ENCODE measurements around the gene QRFP. TPM values are rescaled to one million over a fixed set of nuclear protein-coding genes. Genes with fewer than 3 reads are reported as not detected.

Gene QRFP
- total and polyA plus RNA-seq, 2 of the 8 experiments (the other 6 are each of a cell fraction or from before 2014, with no cell fraction given): not detected

DNA sequence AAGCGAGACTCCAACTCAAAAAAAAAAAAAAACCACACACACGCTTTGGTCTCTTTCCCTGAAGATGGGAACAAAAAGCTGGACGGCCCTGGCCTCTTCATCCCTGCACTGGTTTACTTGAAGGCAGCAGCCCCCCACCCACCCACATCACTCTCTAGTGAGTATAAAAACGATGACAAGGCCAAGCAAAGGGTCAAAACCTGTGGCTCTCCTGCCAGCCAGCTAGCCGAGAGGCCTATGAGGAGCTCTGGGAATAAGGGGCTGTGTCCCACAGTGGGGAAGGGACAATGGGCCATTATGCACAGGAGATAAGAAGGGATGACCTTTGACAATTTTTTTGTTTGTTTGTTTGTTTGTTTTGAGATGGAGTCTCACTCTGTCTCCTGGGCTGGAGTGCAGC lies 13.1 kb downstream of the QRFP start:
- peaks cover 38 to 90% (median 74%) of the 10 kb centered on the region in 4 experiments for H3K36me3 ChIP-seq (ENCODE audit: control insufficient read depth in 2 of 4, insufficient read depth in 4 of 4, low read length in 3 of 4)
- no peak for TF ChIP-seq SP1 (IDR thresholded peaks at IDR 0.05; ENCODE audit: low read depth, low read length)
- TF ChIP-seq CHD2 (IDR thresholded peaks at IDR 0.05; ENCODE audit: low read length): no peak
- no peak for TF ChIP-seq RAD21 (IDR thresholded peaks at IDR 0.05 in 1 of 2, conservative IDR thresholded peaks at IDR 0.05 in 1 of 2; ENCODE audit: low read depth in 2 of 2, low read length in 2 of 2)
- TF ChIP-seq CHD1 (IDR thresholded peaks at IDR 0.05; ENCODE audit: low read depth, low read length): no peak
- no peak for TF ChIP-seq HDAC6 (IDR thresholded peaks at IDR 0.05; ENCODE audit: low read depth, low read length)

More for the DNA sequence above, 13.1 kb downstream of the QRFP start:
- Histone ChIP-seq H2BK20ac (ENCODE audit: low read length) (no peak overlapping the region), H2BK15ac (ENCODE audit: low read length) (no peak overlapping the region), H3K27me3 (replicated peaks in 1 of 4; ENCODE audit: control insufficient read depth in 3 of 4, extremely low read depth in 1 of 4, insufficient read depth in 3 of 4, low read length in 3 of 4) (no peaks in the 10 kb centered on the region), H3K56ac (replicated peaks; ENCODE audit: insufficient read length, low read depth, low read length) (no peak overlapping the region), H3K79me2 (ENCODE audit: control insufficient read depth in 1 of 2, insufficient read depth in 2 of 2, low read length in 2 of 2) (no peaks in the 10 kb centered on the region), H4K5ac (ENCODE audit: insufficient read length, low read depth, low read length) (no peak overlapping the region), H3K23me2 (ENCODE audit: low read depth, low read length) (no peaks in the 10 kb centered on the region), H2BK120ac (replicated peaks; ENCODE audit: low read depth, low read length) (no peak overlapping the region), H2AK5ac (ENCODE audit: low read depth, low read length) (no peak overlapping the region), H3K79me1 (ENCODE audit: low read depth, low read length) (0 out of 2 replicates have a peak, but pooled peaks cover 3% of the 10 kb centered on the region), H3K4me3 (ENCODE audit: extremely low read depth in 1 of 4, insufficient read depth in 2 of 4, low read depth in 3 of 4, low read length in 4 of 4) (no peak overlapping the region), H3K4ac (replicated peaks; ENCODE audit: insufficient read length, low read depth, low read length) (no peak overlapping the region), H4K20me1 (replicated peaks in 1 of 2; ENCODE audit: control insufficient read depth in 1 of 2, insufficient read depth in 2 of 2, low read length in 2 of 2) (peaks cover 0 to 10% of the 10 kb centered on the region in 2 experiments), H3K4me2 (ENCODE audit: insufficient read depth in 1 of 2, low read depth in 2 of 2, low read length in 2 of 2) (no peak overlapping the region), H3K9ac (replicated peaks in 1 of 4; ENCODE audit: extremely low read depth in 1 of 4, low read depth in 3 of 4, low read length in 3 of 4) (no peak overlapping the region), H2BK12ac (ENCODE audit: low read depth, low read length) (no peak overlapping the region), H3K14ac (ENCODE audit: insufficient read length) (no peak overlapping the region), H4K91ac (replicated peaks; ENCODE audit: insufficient read length, low read length) (no peak overlapping the region), H3K23ac (ENCODE audit: insufficient read length) (no peak overlapping the region), H3K9me3 (ENCODE audit: insufficient read depth in 2 of 2, low read depth in 1 of 2, low read length in 1 of 2) (no peaks in the 10 kb centered on the region), H2AFZ (ENCODE audit: low read length) (no peak overlapping the region), H3K4me1 (replicated peaks in 1 of 4; ENCODE audit: control insufficient read depth in 3 of 4, insufficient read depth in 4 of 4, low read length in 3 of 4) (no peaks in the 10 kb centered on the region), H4K8ac (ENCODE audit: extremely low read depth, insufficient read depth, low read length) (no peak overlapping the region), H3K18ac (ENCODE audit: extremely low read depth, low read length) (no peak overlapping the region), H2BK5ac (ENCODE audit: low read depth, low read length) (no peak overlapping the region), H3K27ac (ENCODE audit: low read depth, low read length) (no peak overlapping the region)
- WGBS, 2 experiments (ENCODE audit: extremely low coverage in 1 of 2, insufficient coverage in 1 of 2, insufficient read length in 1 of 2, insufficient replicate concordance in 2 of 2, low coverage in 1 of 2, low lambda C conversion rate in 2 of 2, missing lambda C conversion rate in 1 of 2): 90% methylated on average over 5 of the region's 5 CpGs; no CpG with 5 or more reads in 1 of the 2 experiments
- ChIA-PET CTCF (ENCODE audit: partially characterized antibody) (interaction anchor here (0.6 to 5.6 kb wide), 7 partner anchors 13 to 182 kb away, joined by 3 to 29 read pairs (median 4); no protein-coding TSS in a partner anchor), POLR2A (ENCODE audit: partially characterized antibody) (interaction anchor here (0.6 kb wide), 1 partner anchor 174 kb away, joined by 3 read pairs; no protein-coding TSS in a partner anchor)
- DNase-seq (ENCODE audit: low read depth in 1 of 2, low spot score in 2 of 2) (no peak), FAIRE-seq (no peak)

Data from H1 (cell line).